VCaP (cell line): ENCODE data around the gene LDAH.

Source experiments
- H3K27ac ChIP-seq: fragments of 450-650 bp; 2 replicates; pipeline ENCODE4 v1.5.1; 2017
- TF ChIP-seq, protein P1 (sequence below): fragments of 450-650 bp; conservative IDR thresholded peaks from 2 replicates; pipeline ENCODE4 v1.5.1; 2017; ENCODE audit warnings: mild to moderate bottlenecking, moderate library complexity

LDAH gene

DNA sequence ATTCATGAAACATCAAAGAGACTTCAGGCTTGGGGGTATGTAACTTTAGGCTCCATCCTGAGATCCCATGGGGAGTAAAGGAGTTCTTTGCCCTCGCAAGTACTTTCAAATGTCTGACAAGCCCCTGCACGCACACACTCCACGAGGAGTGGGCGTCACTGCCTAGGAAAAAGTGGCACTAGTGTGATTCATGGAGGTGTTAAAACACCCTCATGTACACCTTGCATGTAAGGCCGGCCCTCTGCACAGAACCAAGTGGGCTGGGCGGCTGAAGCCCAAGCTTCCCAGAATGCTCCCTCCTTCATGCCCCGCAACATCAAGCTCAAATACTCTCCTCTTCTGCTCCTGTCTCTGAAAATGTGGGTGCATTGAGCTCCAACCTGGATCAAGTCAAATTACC is 179.8 kb downstream of the LDAH start:
- no peak overlapping the region for H3K27ac ChIP-seq
- TF ChIP-seq, protein P1, sequence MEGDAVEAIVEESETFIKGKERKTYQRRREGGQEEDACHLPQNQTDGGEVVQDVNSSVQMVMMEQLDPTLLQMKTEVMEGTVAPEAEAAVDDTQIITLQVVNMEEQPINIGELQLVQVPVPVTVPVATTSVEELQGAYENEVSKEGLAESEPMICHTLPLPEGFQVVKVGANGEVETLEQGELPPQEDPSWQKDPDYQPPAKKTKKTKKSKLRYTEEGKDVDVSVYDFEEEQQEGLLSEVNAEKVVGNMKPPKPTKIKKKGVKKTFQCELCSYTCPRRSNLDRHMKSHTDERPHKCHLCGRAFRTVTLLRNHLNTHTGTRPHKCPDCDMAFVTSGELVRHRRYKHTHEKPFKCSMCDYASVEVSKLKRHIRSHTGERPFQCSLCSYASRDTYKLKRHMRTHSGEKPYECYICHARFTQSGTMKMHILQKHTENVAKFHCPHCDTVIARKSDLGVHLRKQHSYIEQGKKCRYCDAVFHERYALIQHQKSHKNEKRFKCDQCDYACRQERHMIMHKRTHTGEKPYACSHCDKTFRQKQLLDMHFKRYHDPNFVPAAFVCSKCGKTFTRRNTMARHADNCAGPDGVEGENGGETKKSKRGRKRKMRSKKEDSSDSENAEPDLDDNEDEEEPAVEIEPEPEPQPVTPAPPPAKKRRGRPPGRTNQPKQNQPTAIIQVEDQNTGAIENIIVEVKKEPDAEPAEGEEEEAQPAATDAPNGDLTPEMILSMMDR, result no peak

DNA sequence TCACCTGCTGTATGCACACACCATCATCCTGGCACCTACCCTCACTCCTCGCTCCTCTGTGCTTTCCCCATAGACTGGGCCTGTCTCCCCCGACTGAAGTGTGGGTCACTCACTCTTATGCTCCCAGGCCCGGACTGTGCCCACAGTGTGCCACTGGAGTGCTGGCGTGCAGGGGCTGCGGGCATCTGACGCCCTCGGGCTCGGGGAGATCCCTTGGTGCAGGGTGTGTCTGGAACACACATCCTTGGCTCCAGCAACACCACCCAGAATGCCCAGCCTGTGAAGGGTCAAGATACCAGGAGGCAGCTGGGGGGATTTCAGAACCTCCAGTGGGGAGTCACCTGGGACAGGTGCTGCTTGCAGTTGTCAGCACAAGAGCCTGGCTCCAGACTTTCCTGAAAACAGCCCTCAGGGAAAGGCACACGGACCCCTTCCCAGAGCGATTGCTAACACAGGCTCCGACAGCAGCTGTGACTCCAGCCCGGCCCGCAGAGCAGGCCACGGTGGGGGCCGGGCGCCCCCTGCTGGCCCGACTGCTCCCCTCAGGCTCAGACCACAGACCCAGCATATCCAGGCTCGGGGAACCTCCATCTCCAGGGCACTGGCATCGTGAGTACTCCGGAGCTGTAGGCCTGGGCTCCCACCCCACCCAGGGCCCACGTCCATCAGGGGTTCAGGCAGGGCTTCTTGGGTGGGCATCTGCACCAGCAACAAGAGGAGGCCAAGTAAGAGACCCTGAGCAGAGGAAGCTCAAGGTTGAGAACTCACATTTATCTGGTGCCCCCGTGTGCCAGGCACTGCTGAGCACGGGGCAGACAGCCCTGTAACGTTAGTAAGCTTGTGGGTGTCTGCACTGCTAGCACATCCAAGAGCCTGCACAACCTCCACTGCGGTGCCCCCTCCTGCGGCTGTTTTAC is 180.6 kb downstream of the LDAH start:
- TF ChIP-seq, protein P1, result peak; percentile 95
- H3K27ac ChIP-seq, result no peak overlapping the region

DNA sequence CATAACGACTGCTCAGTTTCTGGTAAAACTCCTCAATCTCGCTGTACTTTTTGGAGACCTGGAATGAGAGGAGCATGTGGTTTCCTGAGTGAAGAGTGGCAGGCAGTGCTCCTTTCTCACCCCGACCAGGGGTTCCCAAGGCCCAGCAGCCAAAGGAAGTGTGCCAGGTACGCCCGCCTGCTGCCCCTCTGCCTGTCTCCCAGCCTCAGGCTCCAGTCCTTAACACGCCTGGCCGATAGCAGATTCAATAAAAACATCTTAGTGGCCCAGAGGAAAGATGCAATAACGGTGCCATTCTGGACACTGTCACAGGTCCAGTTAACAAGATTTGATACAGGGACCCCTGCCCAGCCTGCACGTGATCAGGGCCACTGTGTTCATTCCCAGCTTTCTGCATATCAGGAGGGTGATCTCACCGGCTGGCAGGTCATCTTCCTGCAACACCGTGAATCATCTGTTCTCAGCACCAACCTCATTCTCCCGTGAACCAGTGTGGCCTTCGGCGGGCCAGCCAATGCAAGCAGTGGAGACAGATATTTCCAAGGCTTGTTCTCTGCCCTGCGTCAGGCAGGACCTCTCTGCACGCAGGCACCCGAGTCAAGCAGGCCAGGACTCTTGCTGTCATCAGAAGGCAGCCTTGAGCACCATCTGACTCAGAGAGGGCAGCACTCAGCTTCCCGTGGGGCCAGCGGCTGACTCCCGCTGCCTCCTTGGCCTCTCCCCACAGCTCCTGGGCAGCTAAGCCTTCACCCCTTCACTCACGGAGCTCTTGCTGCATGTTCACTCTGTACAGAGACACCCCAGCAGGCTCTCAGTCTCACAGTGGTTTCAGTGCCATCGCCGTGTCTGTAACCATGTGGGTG is 181.5 kb downstream of the LDAH start:
- H3K27ac ChIP-seq, result no peak overlapping the region
- TF ChIP-seq, protein P1, result no peak

DNA sequence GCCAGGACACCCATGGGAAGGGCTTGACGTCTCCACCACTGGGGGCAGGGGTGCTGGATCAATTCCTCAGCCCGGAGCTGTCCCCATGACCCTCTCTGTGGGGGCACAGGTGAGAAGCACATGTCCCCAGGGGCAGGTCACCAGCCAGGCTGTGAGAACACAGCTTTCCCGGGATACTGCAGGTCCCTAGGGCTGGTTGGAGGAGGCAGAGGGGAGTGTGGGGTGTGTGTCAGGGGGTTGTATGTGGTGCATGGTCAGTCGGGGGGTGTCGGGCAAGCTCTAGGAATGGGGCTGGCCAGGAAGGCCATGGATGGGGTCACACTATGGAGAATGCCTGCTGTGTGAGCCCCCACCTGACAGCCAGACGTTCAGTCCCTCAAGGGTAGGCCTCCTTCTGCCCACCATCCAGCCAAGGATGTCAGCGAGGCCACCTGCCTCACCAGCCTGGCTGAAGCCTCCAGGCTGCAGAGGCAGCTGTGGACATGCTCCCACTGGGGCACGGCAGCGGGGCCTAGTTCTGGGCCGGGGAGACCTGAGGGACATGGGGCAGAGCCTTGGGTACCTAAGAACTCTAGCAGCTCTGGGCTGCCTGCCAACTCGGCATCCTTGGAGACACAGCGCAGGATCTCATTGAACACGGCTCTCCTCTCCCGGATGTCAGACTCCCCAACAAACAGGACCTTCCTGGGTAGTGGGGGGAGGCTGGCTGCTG is 182.3 kb downstream of the LDAH start:
- TF ChIP-seq, protein P1, result no peak
- no peak overlapping the region for H3K27ac ChIP-seq

GRCh38 chr2:20638646-20639430 is 184.1 kb downstream of the LDAH start:
- TF ChIP-seq, protein P1, result no peak
- no peak overlapping the region for H3K27ac ChIP-seq

DNA sequence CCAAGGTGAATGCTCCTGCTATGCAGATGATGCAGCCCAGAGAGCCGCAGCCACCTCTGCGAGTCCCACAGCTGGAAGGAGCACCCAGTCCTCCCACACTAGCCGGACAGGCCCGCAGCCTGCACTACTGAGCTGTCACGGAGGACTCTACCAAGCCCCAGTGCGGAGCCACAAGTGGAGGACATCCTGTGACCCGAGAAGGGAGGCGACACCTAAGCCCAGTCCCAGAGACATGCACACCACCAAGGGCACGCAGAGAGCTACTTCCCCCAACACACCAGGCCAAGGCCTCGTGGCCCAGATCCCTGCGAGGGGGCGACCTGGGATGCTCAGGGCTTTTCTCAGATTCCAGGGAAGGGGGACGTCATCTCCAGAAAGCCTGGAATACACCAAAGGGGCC is 184.9 kb downstream of the LDAH start:
- no peak overlapping the region for H3K27ac ChIP-seq
- TF ChIP-seq, protein P1, result no peak
